Transverse colon (tissue), 4 donors: ENCODE results near the gene MYO18B.

Source experiments
- EP300 ChIP-seq: sonication (generic); formaldehyde crosslinking; IDR thresholded peaks from one replicate; pipeline ENCODE4 v1.6.1; 2017; ENCODE audit warnings: antibody characterized with exemption, low read depth
- POLR2A ChIP-seq: fragments of 450-650 bp; IDR thresholded peaks from one replicate; pipeline ENCODE4 v1.6.1; 2016; ENCODE audit warnings: antibody characterized with exemption, mild to moderate bottlenecking, moderate library complexity
- POLR2AphosphoS5 ChIP-seq, 3 donors: sonication (generic); formaldehyde crosslinking; IDR thresholded peaks; one replicate each; pipeline ENCODE4 v1.6.1; 2016; ENCODE audit warnings: antibody characterized with exemption in 3 of 3
- TF ChIP-seq, protein P1 (sequence below), 5 experiments: fragments of 200-600 bp in 3 of 5; fragments of 450-650 bp in 2 of 5; sonication (generic) in 3 of 5; IDR thresholded peaks; 1 replicate in 2 of 5; 2 replicates in 3 of 5; pipeline ENCODE4 v1.5.1; 2016 to 2017; ENCODE audit warnings: antibody characterized with exemption in 5 of 5, inconsistent platforms in 3 of 5, mild to moderate bottlenecking in 2 of 5, moderate library complexity in 1 of 5

- TF ChIP-seq, protein P1, sequence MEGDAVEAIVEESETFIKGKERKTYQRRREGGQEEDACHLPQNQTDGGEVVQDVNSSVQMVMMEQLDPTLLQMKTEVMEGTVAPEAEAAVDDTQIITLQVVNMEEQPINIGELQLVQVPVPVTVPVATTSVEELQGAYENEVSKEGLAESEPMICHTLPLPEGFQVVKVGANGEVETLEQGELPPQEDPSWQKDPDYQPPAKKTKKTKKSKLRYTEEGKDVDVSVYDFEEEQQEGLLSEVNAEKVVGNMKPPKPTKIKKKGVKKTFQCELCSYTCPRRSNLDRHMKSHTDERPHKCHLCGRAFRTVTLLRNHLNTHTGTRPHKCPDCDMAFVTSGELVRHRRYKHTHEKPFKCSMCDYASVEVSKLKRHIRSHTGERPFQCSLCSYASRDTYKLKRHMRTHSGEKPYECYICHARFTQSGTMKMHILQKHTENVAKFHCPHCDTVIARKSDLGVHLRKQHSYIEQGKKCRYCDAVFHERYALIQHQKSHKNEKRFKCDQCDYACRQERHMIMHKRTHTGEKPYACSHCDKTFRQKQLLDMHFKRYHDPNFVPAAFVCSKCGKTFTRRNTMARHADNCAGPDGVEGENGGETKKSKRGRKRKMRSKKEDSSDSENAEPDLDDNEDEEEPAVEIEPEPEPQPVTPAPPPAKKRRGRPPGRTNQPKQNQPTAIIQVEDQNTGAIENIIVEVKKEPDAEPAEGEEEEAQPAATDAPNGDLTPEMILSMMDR (IDR thresholded peaks at IDR 0.05): no peak
- TF ChIP-seq EP300: no peak
- no peak for TF ChIP-seq POLR2AphosphoS5 (IDR thresholded peaks at IDR 0.05)
- TF ChIP-seq POLR2A: no peak
These were observed 23.7 kb upstream of the MYO18B start for GRCh38 chr22:25718135-25718840.
